ENCODE results near the gene CYP19A1.

DNA sequence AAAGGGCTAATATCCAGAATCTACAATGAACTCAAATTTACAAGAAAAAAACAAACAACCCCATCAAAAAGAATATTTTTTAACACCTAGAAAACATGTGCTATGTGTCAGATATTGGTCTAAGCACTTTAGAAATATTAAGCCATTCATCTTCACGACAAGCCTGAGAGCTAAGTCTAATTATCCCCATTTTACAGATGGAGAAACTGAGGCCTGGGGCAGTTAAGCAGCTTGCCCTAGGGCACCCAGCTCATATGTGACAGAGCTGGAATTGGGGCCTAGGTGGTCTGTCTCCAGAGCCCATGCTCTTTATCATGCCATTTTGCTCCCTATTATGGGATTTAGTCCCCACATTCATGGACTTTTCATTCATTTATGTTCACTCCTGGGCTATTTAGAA lies 92.8 kb downstream of the CYP19A1 start:
- TF ChIP-seq, protein P1, sequence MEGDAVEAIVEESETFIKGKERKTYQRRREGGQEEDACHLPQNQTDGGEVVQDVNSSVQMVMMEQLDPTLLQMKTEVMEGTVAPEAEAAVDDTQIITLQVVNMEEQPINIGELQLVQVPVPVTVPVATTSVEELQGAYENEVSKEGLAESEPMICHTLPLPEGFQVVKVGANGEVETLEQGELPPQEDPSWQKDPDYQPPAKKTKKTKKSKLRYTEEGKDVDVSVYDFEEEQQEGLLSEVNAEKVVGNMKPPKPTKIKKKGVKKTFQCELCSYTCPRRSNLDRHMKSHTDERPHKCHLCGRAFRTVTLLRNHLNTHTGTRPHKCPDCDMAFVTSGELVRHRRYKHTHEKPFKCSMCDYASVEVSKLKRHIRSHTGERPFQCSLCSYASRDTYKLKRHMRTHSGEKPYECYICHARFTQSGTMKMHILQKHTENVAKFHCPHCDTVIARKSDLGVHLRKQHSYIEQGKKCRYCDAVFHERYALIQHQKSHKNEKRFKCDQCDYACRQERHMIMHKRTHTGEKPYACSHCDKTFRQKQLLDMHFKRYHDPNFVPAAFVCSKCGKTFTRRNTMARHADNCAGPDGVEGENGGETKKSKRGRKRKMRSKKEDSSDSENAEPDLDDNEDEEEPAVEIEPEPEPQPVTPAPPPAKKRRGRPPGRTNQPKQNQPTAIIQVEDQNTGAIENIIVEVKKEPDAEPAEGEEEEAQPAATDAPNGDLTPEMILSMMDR (IDR thresholded peaks at IDR 0.05; ENCODE audit: control extremely low read depth in 1 of 3, insufficient read depth in 1 of 3, low read depth in 1 of 3, low read length in 3 of 3) = no peak
- no peak for TF ChIP-seq POLR2A (IDR thresholded peaks at IDR 0.05; ENCODE audit: control extremely low read depth in 1 of 2, low read depth in 2 of 2, low read length in 2 of 2)
- TF ChIP-seq JUND (IDR thresholded peaks at IDR 0.05; ENCODE audit: low read length) = no peak
- no peak for TF ChIP-seq ZNF274 (IDR thresholded peaks at IDR 0.05; ENCODE audit: borderline replicate concordance, extremely low read depth, low read length)
